Suprapubic skin (tissue), 4 donors: ENCODE data around the gene ATG2A.

ENCODE experiments used
- EP300 ChIP-seq: sonication (generic); formaldehyde crosslinking; IDR thresholded peaks from one replicate; pipeline ENCODE4 v1.6.1; 2017; ENCODE audit warnings: antibody characterized with exemption
- POLR2AphosphoS5 ChIP-seq, 3 donors: sonication (generic); formaldehyde crosslinking; IDR thresholded peaks; one replicate each; pipeline ENCODE4 v1.6.1; 2017; ENCODE audit warnings: antibody characterized with exemption in 3 of 3
- TF ChIP-seq, protein P1 (sequence below), 2 donors: fragments of 200-600 bp in 1 of 2; fragments of 450-650 bp in 1 of 2; sonication (generic) in 1 of 2; IDR thresholded peaks; one replicate each; pipeline ENCODE4 v1.5.1; 2016 to 2019; ENCODE audit warnings: antibody characterized with exemption in 2 of 2, mild to moderate bottlenecking in 1 of 2, moderate library complexity in 1 of 2

DNA sequence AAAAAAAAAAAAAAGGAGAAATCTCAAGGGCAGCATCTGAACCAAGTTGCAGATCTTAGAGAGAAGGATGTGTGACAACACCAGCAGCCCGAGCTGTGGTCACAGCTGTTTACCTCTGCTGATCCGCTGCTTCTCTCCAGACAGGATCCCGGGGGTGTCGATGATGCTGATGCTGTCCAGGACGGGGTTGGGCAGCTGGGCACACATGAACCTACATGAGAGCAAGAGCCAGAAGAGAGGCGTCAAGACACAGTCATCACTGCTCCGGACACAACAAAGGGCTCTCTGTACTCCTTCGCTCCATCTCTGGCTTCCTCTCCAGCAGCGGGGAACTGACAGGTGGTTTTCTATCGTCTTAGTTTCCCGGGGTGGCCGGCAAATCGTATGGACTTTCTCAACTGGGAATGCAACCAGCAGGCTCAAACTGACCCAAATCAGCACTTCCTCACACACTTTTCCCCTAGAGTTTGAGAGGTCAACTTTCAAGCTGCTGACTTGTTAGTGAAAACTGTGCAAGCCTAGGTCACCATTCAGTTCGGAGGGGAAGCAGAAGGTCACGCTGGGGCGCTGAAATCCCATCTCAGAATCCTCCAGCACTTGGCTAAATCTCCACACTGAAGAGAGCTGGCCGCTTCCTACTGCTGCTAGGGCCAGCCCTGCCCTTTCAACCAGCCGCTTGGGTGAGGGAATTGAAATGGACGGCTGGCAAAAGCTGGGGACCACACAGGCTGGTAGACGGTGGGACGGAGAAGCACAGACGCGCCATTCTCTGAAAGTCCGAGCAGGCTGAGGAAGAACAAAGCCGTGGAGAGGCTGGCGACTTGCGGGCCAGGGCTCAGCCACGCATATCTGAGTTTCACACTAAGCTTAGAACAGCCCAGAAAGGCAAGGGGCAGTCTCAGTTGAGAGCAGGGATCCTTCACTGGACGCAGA is 42.4 kb downstream of the ATG2A start:
- TF ChIP-seq, protein P1, sequence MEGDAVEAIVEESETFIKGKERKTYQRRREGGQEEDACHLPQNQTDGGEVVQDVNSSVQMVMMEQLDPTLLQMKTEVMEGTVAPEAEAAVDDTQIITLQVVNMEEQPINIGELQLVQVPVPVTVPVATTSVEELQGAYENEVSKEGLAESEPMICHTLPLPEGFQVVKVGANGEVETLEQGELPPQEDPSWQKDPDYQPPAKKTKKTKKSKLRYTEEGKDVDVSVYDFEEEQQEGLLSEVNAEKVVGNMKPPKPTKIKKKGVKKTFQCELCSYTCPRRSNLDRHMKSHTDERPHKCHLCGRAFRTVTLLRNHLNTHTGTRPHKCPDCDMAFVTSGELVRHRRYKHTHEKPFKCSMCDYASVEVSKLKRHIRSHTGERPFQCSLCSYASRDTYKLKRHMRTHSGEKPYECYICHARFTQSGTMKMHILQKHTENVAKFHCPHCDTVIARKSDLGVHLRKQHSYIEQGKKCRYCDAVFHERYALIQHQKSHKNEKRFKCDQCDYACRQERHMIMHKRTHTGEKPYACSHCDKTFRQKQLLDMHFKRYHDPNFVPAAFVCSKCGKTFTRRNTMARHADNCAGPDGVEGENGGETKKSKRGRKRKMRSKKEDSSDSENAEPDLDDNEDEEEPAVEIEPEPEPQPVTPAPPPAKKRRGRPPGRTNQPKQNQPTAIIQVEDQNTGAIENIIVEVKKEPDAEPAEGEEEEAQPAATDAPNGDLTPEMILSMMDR (IDR thresholded peaks at IDR 0.05): no peak
- no peak for TF ChIP-seq POLR2AphosphoS5 (IDR thresholded peaks at IDR 0.05)
- no peak for TF ChIP-seq EP300
